Measurements from ENCODE around the gene SGK1. TPM values are rescaled to one million over a fixed set of nuclear protein-coding genes. Genes with fewer than 3 reads are reported as not detected.
"Not testable (repeated sequence)": the region's sequence is repeated elsewhere in the genome, so short reads cannot be mapped to it uniquely, and the experiment has no call there.

Gene SGK1
- total RNA-seq, 1 donor from 2014 or later = 91.0 TPM

DNA sequence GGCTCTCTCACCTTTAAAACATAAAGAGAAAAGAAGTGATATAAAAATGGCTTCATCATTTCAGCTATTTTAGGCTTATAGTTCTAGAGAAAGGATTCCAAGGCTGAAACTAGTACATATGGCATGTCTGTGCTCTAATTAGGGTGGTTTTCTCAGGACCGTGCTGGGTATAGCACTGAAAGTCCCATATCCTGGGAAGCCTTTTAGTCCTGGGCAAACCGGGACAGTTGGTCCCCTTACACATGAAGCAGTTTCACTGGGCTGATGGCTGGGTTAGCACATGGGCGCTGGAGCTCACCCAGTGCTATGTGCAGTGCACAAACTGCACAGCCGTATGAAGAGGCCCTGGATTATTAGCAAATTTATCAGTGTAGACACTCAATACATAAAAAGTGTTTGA, 110.5 kb downstream of the SGK1 start:
- H3K9me3 Mint-ChIP-seq (ENCODE audit: low read depth) = peaks cover 2% of the 10 kb centered on the region
- DNase-seq (ENCODE audit: low spot score) = no peak
- TF ChIP-seq, protein P1, sequence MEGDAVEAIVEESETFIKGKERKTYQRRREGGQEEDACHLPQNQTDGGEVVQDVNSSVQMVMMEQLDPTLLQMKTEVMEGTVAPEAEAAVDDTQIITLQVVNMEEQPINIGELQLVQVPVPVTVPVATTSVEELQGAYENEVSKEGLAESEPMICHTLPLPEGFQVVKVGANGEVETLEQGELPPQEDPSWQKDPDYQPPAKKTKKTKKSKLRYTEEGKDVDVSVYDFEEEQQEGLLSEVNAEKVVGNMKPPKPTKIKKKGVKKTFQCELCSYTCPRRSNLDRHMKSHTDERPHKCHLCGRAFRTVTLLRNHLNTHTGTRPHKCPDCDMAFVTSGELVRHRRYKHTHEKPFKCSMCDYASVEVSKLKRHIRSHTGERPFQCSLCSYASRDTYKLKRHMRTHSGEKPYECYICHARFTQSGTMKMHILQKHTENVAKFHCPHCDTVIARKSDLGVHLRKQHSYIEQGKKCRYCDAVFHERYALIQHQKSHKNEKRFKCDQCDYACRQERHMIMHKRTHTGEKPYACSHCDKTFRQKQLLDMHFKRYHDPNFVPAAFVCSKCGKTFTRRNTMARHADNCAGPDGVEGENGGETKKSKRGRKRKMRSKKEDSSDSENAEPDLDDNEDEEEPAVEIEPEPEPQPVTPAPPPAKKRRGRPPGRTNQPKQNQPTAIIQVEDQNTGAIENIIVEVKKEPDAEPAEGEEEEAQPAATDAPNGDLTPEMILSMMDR (IDR thresholded peaks at IDR 0.05) = no peak
- H3K27ac Mint-ChIP-seq (ENCODE audit: unreplicated experiment) = no peak overlapping the region
- no peaks in the 10 kb centered on the region for H3K27me3 Mint-ChIP-seq (ENCODE audit: low read depth)
- no peaks in the 10 kb centered on the region for H3K4me1 Mint-ChIP-seq (ENCODE audit: low read depth)
- H3K36me3 Mint-ChIP-seq (ENCODE audit: low read depth) = peaks cover 2% of the 10 kb centered on the region
- no peak overlapping the region for H3K4me3 Mint-ChIP-seq (ENCODE audit: unreplicated experiment)

DNA sequence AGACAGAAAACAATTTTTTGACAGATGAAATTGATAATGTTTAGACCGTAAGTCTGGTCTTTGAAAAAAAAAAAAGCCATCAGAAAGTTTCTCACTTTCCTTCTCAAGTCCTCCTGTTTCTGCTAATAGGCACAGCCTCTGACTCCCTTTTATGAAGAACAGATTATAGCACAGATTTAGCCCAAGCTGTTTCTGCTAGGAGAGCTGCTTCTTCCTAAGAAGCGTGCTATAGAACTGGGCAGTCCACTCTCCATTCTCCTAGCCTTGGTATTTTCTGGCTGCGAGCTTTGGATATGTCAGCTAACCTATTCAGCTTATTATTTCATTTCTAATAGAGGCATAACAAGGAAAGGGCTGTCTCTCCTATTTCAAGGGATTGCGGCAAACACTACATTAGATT, 112.5 kb downstream of the SGK1 start:
- Mint-ChIP-seq H3K9me3 (ENCODE audit: low read depth) (peaks cover 2% of the 10 kb centered on the region), H3K4me3 (ENCODE audit: unreplicated experiment) (no peak overlapping the region), H3K27ac (ENCODE audit: unreplicated experiment) (no peak overlapping the region), H3K4me1 (ENCODE audit: low read depth) (no peaks in the 10 kb centered on the region), H3K27me3 (ENCODE audit: low read depth) (no peaks in the 10 kb centered on the region), H3K36me3 (ENCODE audit: low read depth) (peaks cover 2% of the 10 kb centered on the region)
- DNase-seq (ENCODE audit: low spot score) = no peak
- TF ChIP-seq, protein P1 (IDR thresholded peaks at IDR 0.05) = no peak

DNA sequence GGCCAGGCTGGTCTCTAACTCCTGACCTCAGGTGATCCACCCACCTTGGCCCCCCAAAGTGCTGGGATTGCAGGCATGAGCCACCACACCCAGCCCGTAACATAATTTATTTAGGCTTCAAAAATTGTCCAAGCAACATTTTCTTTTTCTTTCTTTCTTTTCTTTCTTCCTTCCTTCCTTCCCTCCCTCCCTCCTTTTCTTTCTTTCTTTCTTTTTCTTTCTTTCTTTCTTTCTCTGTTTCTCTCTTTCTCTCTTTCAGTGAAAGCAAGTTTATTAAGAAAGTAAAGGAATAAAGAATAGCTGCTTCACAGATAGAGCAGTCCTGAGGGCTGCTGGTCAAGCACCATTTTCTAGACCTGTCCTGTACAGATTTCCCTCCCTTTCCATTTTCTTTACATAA, 113.2 kb downstream of the SGK1 start:
- not testable (repeated sequence) for H3K27ac Mint-ChIP-seq (ENCODE audit: unreplicated experiment); H3K9me3 Mint-ChIP-seq (ENCODE audit: low read depth); H3K4me1 Mint-ChIP-seq (ENCODE audit: low read depth); DNase-seq (ENCODE audit: low spot score); H3K4me3 Mint-ChIP-seq (ENCODE audit: unreplicated experiment); H3K27me3 Mint-ChIP-seq (ENCODE audit: low read depth); H3K36me3 Mint-ChIP-seq (ENCODE audit: low read depth)

DNA sequence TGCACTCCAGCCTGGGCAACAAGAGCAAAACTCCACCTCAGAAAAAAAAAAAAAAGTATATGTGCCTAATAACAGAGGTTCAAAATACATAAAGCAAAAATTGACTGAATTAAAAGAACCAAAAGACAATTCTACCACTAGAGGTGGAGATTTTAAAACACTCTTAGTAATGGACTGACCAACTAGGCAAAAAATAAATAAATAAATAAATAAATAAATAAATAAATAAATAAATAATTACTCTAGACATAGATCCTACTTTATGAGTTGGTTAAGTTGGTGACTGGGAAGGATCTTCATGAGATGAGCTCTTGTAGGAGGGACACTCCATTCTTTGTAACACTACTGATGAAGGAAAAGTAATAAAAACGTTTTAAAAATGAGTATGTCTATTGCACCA, 113.9 kb downstream of the SGK1 start:
- TF ChIP-seq, protein P1 (IDR thresholded peaks at IDR 0.05) = no peak
- no peaks in the 10 kb centered on the region for H3K27me3 Mint-ChIP-seq (ENCODE audit: low read depth)
- H3K4me1 Mint-ChIP-seq (ENCODE audit: low read depth) = no peaks in the 10 kb centered on the region
- peaks cover 2% of the 10 kb centered on the region for H3K9me3 Mint-ChIP-seq (ENCODE audit: low read depth)
- no peak for DNase-seq (ENCODE audit: low spot score)
- no peak overlapping the region for H3K27ac Mint-ChIP-seq (ENCODE audit: unreplicated experiment)
- H3K36me3 Mint-ChIP-seq (ENCODE audit: low read depth) = peaks cover 2% of the 10 kb centered on the region
- H3K4me3 Mint-ChIP-seq (ENCODE audit: unreplicated experiment) = no peak overlapping the region

DNA sequence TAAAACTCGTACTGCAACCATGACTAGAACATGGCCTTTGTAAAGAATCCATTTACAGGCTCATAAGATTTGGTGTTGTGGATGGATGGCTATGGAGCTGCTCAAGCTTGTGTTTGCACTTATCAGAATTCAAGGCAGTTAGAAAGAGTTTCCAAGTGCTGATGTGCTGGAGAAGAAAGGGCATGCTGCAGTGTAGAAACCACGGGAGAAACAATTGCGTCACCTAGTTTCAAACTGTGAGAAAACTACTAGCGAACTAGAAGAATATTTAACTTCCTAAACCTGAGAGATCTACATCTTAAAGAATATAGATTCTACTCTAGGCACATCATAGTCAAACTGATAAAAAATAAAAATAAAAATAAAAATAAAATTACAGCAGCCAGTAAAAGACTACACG, 116.2 kb downstream of the SGK1 start:
- Mint-ChIP-seq H3K4me1 (ENCODE audit: low read depth) (no peaks in the 10 kb centered on the region), H3K9me3 (ENCODE audit: low read depth) (peaks cover 2% of the 10 kb centered on the region), H3K4me3 (ENCODE audit: unreplicated experiment) (no peak overlapping the region), H3K27ac (ENCODE audit: unreplicated experiment) (no peak overlapping the region), H3K27me3 (ENCODE audit: low read depth) (no peaks in the 10 kb centered on the region), H3K36me3 (ENCODE audit: low read depth) (peaks cover 2% of the 10 kb centered on the region)
- no peak for DNase-seq (ENCODE audit: low spot score)
- TF ChIP-seq, protein P1 (IDR thresholded peaks at IDR 0.05) = no peak

DNA sequence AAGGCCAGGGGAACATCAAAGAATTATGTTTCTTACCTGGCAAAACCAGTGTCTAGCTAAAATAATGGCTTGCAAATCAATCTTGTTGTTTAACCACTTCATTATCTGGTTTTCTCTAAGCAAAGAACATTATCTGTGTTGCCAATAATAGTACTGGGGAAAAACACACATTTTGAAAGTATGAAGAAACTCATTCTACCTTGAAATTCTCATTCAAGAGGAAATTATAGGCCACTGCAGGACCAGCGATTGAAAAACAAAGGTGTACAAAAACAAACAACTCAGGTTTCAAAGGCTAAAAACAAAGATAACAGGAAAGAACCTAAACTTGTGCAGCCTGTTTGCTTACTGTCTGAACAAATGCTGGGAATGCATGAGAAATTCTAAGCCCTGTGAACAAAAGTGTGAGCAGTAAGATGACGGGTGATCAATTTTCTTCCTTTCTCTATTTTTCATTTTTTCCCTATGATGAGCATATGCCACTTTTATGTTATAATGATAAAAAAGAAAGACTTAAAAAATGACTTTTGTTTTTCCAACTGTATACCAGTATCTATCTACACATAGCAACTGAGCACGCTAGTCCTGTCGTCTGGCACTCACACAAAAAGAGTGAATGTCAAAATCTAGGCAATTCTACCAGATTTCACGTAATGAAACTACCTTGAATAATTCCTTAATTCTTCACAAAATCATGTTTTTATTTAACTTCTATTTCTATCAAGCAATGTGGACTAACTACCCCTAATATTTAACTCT, 117.9 kb downstream of the SGK1 start:
- Mint-ChIP-seq H3K4me1 (ENCODE audit: low read depth) (peaks cover 3% of the 10 kb centered on the region), H3K9me3 (ENCODE audit: low read depth) (peaks cover 2% of the 10 kb centered on the region), H3K27ac (ENCODE audit: unreplicated experiment) (no peak overlapping the region), H3K4me3 (ENCODE audit: unreplicated experiment) (no peak overlapping the region), H3K27me3 (ENCODE audit: low read depth) (no peaks in the 10 kb centered on the region), H3K36me3 (ENCODE audit: low read depth) (peaks cover 2% of the 10 kb centered on the region)
- DNase-seq (ENCODE audit: low spot score) = no peak
- TF ChIP-seq, protein P1 (IDR thresholded peaks at IDR 0.05) = no peak
